ENCODE measurements around the gene RASL12.
"Not testable (repeated sequence)": the region's sequence is repeated elsewhere in the genome, so short reads cannot be mapped to it uniquely, and the experiment has no call there.

Gene RASL12

GRCh38 chr15:65028921-65029735 lies 38.7 kb downstream of the RASL12 start, which contains the start of gene MTFMT:
Gene MTFMT (minus strand): TSS chr15:65029639. CDS start chr15:65029613, 26 bp downstream.
- peak; percentile 87 to 96 (median 89) for DNase-seq (ENCODE audit: low read depth in 3 of 3)

- no peak for DNase-seq (ENCODE audit: low read depth in 3 of 3)
These were observed 39.5 kb downstream of the RASL12 start for GRCh38 chr15:65028338-65028737.

GRCh38 chr15:65027593-65027992 lies 40.2 kb downstream of the RASL12 start:
- no peak for DNase-seq (ENCODE audit: low read depth in 3 of 3)

DNA sequence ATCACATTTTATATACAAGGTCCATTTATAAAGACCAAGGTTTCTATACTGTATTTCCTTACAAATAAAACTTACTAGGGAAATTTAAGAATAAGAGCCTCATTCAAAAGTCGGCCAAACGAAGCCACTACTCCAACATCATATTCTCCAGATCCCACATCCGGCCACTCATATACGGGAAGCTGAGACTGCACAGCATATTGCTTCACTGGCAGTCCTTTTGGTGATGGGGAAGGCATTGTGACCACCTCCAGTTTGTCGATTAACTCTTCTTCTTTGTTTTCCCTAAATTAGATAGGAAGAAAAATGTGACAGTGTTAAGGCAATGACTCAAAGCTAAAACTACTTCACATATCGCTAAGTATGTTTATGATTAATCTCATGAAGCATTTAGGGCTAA lies 41.0 kb downstream of the RASL12 start:
- no peak for DNase-seq (ENCODE audit: low read depth in 3 of 3)

DNA sequence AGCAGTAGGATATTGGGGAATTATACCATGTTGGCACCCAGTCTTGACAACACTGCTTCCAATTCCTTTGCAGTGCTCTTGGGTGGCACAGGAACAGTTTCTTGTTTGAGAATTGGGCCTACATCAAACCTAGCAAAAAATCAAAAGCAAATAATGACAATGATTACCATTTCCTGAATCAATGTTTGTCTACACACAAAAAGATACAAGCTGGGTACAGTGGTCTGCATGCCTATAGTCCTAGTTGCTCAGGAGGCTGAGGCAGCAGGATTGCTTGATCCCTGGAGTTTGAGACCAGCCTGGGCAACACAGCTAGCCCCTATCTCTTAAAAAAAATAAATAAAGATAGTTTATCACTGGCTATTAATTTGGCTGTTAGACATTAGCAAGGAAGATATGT lies 46.3 kb downstream of the RASL12 start:
- no peak for DNase-seq (ENCODE audit: low read depth in 3 of 3)

DNA sequence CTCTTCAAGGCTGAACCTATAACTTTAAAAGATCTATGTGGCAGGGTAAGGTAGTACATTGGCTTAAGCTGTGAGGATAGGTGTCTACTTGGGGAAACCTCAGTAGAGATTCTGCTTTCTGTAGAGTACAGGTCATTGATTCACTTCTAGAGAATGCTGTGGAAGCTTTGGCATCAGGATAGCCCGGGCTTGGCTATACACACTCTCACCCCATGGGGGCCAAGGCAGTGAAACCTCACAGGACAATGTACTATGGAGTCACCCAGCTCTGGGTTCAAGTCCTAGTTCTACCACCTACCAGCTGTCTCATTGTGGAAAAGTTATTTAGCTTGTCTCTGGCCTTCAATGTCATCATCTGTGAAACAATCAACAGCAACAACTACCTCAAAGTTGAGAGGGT lies 47.4 kb downstream of the RASL12 start:
- no peak for DNase-seq (ENCODE audit: low read depth in 3 of 3)

DNA sequence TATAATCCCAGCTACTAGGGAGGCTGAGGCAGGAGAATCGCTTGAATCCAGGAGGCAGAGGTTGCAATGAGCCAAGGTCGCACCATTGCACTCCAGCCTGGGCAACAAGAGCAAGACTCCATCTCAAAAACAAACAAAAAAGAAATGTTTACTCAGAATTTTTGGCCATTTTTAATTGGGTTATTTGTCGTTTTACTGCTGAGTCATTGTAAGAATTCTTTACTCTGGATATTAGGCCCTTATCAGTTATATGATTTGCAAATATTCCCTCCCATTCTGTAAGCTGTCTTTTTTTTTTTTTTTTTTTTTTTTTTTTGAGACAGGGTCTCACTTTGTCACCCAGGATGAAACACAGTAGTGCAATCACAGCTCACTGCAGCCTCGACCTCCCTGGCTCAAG lies 56.6 kb downstream of the RASL12 start:
- not testable (repeated sequence) for DNase-seq (ENCODE audit: low read depth in 3 of 3)

DNA sequence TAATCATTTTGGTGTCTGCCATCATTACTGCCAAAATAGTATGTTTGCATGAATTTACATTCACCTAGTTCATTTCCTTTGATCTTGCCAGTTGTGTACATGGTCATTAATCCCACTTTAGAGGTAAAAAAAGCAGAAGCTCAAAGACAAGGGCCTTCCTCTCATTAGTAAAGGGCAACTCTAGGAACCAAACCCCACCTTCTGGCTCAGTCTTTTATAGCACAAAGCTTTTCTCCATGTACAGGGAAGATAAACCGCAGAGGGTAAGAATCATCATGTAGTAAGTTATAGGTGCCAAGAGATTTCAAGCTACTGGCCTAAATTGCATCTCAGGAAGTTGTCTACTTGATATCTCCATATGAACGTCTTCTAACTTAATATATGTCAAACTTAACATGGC lies 58.8 kb downstream of the RASL12 start:
- no peak for DNase-seq (ENCODE audit: low read depth in 3 of 3)

DNA sequence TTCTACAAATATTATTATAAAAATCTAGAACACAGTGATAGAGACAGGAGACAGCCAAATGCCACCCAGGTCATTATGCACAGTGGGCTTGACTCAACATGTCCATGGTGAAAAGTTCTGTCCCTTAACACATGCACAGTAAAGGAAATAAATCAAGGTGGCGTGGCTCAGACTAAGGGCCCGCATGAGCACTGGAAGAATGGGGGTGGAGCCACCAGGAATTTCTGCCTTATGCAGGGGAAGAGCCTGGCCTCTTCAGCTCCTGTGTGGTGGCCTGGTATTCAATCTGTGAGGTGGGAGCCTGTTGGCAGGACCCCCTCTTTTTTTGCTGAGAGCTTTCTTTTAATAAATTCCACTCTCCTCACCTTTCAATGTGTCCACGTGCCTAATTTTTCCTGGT lies 60.9 kb downstream of the RASL12 start:
- DNase-seq (ENCODE audit: low read depth in 3 of 3): no peak

- no peak for DNase-seq (ENCODE audit: low read depth in 3 of 3)
These were observed 62.8 kb downstream of the RASL12 start for GRCh38 chr15:65004993-65005392.
